ENCODE results near the gene OTULINL.
"Not testable (repeated sequence)": the region's sequence is repeated elsewhere in the genome, so short reads cannot be mapped to it uniquely, and the experiment has no call there.

Gene OTULINL

GRCh38 chr5:14552017-14552416, 29.6 kb upstream of the OTULINL start (continued):
- no peak for TF ChIP-seq ZFP30 (CRISPR knock-in tag; IDR thresholded peaks at IDR 0.05)
- TF ChIP-seq ARNTL (CRISPR knock-in tag; IDR thresholded peaks at IDR 0.05; ENCODE audit: borderline replicate concordance, low read depth) = no peak
- TF ChIP-seq GLIS3 (CRISPR knock-in tag; IDR thresholded peaks at IDR 0.05) = no peak
- no peak for TF ChIP-seq SNAI2 (CRISPR knock-in tag; IDR thresholded peaks at IDR 0.05)

DNA sequence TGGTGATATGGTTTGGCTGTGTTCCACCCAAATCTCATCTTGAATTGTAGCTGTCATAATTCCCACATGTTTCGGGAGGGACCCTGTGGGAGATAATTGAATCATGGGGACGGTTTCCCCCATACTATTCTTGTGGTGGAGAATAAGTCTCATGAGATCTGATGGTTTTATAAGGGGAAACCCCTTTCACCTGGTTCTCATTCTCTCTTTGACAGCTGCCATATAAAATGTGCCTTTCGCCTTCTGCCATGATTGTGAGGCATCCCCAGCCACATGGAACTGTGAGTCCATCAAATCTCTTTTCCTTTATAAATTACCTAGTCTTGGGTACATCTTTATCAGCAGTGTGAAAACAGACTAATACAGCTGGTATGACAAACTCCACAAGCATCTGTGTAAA, 27.3 kb upstream of the OTULINL start:
- ATAC-seq = not testable (repeated sequence)

GRCh38 chr5:14556015-14556414, 25.6 kb upstream of the OTULINL start:
- TF ChIP-seq SNAI2 (CRISPR knock-in tag; IDR thresholded peaks at IDR 0.05) (no peak), ESRRG (CRISPR knock-in tag; IDR thresholded peaks at IDR 0.05) (no peak), RARB (CRISPR knock-in tag; IDR thresholded peaks at IDR 0.05) (no peak), TOX (CRISPR knock-in tag; IDR thresholded peaks at IDR 0.05; ENCODE audit: borderline replicate concordance) (no peak)
- no peak for ATAC-seq

DNA sequence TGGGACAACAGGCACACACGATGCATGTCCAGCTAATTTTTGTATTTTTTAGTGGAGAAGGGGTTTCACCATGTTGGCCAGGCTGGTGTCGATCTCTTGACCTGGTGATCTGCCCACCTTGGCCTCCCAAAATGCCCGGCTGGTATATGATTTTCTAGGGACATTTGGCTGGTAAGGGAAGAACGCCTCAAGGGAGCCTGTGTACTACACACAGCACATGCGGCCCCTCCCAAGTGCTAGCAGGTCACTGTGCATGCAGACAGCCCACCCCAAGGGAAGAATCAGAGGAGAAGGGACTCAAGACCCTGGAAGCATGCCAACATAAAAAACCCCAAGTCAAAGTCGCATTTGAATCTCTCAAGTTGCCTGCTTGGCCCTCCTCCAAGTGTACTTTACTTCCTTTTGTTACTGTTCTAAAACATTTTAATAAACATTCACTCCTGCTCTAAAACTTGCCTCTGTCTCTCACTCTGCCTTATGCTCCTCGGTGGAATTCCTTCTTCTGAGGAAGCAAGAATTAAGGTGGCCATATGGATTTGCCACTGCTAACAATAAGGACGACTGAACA, 24.3 kb upstream of the OTULINL start:
- TF ChIP-seq CSDC2 (CRISPR knock-in tag; IDR thresholded peaks at IDR 0.05) = no peak

DNA sequence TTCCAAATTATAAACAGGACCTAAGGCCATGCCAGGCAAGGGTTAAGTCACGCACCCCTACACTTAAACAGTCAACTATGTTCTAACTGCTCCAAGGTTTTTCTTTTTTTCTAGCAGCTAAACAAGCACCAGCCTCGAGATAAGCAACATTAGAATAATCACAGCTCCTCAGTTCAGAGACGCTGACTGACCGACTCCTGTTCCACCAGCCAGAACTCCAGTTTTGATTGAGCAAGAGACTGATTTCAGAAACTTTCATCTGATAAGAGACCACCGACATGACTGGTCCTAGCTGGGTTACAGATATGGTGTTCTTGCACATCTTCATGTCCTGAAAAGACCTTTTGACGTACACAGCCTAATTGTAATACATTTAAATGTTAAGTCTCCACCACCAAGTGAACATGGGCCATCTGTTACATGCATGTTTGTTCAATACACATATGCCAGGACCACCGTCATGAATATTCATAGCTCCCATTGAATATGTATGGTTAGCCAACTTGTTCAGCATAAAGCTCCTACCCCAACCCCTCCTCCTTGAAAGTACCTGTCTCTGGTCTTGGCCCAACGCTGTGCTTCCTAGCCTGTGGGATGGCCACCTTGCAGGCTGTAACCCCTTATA, 23.7 kb upstream of the OTULINL start:
- ATAC-seq = no peak
- TF ChIP-seq ZFP30 (CRISPR knock-in tag; IDR thresholded peaks at IDR 0.05) (no peak), TSHZ2 (CRISPR knock-in tag; IDR thresholded peaks at IDR 0.05) (no peak), ZC3H10 (CRISPR knock-in tag; IDR thresholded peaks at IDR 0.05) (no peak)

More for the DNA sequence above, 24.3 kb upstream of the OTULINL start:
- no peak for ATAC-seq

- ATAC-seq = no peak
- TF ChIP-seq ZNF565 (CRISPR knock-in tag; conservative IDR thresholded peaks at IDR 0.05; ENCODE audit: low read depth) (no peak), OSR1 (CRISPR knock-in tag; IDR thresholded peaks at IDR 0.05) (no peak), ZNF8 (CRISPR knock-in tag; IDR thresholded peaks at IDR 0.05) (no peak)
These were observed 21.4 kb upstream of the OTULINL start for GRCh38 chr5:14560091-14560595.

DNA sequence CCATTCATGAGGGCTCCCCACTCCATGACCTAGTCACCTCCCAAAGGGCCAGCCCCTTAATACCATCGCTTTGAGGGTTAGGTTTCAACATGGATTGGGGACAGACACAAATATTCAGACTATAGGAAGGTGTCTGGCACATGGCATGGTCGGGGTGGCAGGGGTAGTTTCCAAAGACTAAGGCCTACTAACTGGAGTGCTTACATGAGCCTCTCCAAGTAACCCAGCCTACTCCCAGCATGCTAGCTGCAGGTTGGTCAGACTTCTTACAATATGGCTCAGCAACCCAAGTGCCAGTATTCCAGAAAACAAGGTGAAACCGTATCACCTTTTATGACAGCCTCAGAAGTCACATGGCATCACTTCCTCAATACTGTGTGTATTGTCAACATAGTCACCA, 19.9 kb upstream of the OTULINL start:
- no peak for ATAC-seq
- no peak for TF ChIP-seq ZC3H10 (CRISPR knock-in tag; IDR thresholded peaks at IDR 0.05)

GRCh38 chr5:14568333-14568732, 13.3 kb upstream of the OTULINL start:
- ATAC-seq = no peak
- no peak for TF ChIP-seq TSHZ2 (CRISPR knock-in tag; IDR thresholded peaks at IDR 0.05)
- TF ChIP-seq, protein P1, sequence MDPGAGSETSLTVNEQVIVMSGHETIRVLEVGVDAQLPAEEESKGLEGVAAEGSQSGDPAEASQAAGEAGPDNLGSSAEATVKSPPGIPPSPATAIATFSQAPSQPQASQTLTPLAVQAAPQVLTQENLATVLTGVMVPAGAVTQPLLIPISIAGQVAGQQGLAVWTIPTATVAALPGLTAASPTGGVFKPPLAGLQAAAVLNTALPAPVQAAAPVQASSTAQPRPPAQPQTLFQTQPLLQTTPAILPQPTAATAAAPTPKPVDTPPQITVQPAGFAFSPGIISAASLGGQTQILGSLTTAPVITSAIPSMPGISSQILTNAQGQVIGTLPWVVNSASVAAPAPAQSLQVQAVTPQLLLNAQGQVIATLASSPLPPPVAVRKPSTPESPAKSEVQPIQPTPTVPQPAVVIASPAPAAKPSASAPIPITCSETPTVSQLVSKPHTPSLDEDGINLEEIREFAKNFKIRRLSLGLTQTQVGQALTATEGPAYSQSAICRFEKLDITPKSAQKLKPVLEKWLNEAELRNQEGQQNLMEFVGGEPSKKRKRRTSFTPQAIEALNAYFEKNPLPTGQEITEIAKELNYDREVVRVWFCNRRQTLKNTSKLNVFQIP (CRISPR knock-in tag; IDR thresholded peaks at IDR 0.05; ENCODE audit: borderline replicate concordance, low read depth) = no peak
- TF ChIP-seq SNAI2 (CRISPR knock-in tag; IDR thresholded peaks at IDR 0.05) = no peak
- no peak for TF ChIP-seq PPARA (CRISPR knock-in tag; IDR thresholded peaks at IDR 0.05; ENCODE audit: borderline replicate concordance)
- no peak for TF ChIP-seq GLIS3 (CRISPR knock-in tag; IDR thresholded peaks at IDR 0.05)

Measured in SK-N-SH treated with all-trans-retinoic acid at 6 μM for 48 hours (cell line).